Activated T-cell treated with anti-CD3 and anti-CD28 coated beads for 48 hours (primary cell): ENCODE data around the gene HPCAL1.

Source experiments
- DNase-seq: peaks from one replicate; pipeline ENCODE4 v3.0.0-alpha.2; 2020; ENCODE audit warnings: low read depth

HPCAL1 gene

DNA sequence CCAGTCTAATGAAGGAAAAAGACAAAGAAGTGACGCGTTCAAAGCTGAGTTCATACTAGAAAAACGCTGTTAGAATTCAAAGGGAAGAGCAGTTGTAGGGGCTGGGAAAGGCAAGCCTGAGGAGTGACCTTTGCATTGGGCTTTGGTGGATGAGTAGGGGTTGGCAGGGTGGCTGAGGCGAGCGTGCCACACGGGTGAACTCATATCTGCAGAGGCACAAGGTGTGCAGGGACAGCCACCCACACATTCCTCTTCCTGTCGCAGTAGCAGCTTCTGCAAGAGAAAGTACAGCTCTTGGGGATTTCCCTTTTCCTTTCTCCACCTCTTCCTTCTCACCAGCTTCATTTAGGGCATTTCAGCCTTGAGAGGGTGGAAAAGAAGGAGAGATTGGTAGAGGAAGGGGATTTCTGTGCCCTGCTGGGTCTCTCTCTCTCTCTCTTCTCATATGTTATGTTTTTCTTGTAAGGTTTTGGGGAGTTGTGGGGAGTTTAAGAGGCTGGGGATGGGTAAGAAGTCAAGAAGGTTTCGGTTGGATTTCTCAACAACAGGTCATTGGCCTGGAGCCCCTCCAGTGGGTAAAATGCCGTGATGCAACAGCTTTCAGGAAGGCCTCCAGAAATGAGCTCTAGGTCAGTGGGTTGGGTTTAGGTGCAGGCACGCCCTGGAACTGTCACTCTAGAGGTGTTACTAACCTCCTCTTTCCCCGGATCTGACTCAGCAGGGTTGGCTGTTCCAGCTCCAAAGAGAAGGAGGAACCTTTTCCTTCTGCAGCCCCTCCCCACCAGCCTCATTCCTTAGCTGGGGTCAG lies 105.3 kb downstream of the HPCAL1 start:
- peak; percentile 60 for DNase-seq

GRCh38 chr2:10408649-10409579 lies 106.2 kb downstream of the HPCAL1 start:
- peak; percentile 81 for DNase-seq

DNA sequence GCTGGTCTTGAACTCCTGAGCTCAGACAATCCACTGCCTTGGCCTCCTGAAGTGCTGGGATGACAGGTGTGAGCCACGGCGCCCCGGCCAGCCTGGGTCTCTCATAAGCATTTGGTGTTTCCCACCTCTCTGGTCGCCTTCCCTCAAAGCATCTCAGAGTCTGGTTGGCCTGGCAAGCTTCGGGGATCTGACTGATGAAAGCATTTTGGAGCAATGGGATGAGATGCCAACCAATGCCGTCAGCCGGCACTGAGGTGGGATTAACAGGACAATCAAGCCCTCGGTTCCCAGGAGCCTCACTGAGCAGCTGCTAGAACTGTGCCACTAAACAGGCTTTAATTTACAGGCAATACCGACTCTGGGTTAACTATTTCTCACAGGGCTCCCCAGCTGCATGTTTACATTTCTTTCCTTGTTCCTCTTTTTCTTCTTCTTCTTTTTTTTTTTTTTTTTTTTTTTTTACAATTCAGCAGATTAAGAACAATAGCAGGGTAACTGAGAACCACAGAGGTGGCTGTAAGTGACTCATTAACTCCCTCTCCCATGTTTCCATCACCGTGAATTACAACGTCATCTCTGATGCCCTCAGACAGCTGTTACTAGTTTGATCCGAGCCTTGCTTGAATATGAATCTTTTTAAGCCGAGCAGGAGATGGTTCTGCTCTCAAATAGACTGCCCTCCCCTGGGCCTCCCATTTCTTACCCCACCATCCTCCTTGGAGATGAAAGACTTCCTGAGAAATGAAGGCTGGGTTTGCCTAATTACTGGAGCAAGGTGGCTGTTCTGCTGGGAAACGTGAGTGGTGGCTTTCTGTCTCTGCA lies 107.5 kb downstream of the HPCAL1 start:
- DNase-seq, result no peak

- no peak for DNase-seq
Measured at GRCh38 chr2:10410823-10411437, 108.2 kb downstream of the HPCAL1 start.

DNA sequence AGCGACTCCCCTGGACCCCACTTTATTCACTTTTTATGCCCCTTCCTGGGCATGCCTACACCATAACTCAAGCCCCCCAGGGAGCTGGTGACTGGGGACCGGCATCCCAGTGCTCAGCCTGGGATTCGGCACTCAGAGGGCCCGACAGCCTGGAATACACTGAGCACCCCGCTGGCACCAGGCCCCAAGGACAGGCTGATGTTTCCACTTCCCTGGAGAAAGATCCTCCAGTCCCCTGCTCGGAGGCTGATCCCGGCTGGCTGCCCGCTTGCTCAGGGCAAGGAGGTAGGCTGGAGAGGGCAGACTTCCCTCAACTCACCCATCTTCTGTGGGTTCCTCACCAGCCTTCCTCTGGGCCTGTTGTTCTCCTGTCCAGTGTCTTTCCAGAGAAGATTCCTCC lies 108.9 kb downstream of the HPCAL1 start:
- DNase-seq, result no peak

GRCh38 chr2:10412380-10412779 lies 109.7 kb downstream of the HPCAL1 start:
- DNase-seq, result peak; percentile 36

- no peak for DNase-seq
Measured at GRCh38 chr2:10413503-10413902, 110.8 kb downstream of the HPCAL1 start.

DNA sequence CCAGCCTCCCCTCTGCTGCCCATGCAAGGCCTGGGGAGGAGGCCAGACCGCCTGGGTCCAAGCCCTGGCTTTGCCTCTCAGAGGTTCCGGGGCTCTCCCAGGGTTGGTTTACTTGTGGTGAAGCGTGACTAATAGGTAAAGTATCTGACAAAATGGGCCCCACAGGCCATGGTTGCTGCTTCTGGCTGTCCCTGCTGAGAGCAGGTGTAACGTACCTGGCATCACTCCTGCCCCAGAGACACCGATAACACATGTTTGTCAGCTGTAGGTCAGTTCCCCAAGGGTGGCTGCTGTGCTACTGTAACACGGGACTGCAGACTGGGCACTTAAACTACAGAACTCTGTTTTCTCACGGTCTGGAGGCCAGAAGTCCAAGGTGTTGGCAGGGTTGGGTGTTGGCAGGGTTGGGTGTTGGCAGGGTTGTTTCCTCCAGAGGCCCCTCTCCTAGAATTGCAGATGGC lies 111.3 kb downstream of the HPCAL1 start:
- DNase-seq, result no peak

GRCh38 chr2:10414591-10414990 lies 111.9 kb downstream of the HPCAL1 start:
- DNase-seq, result no peak

- no peak for DNase-seq
Measured at GRCh38 chr2:10415048-10415447, 112.3 kb downstream of the HPCAL1 start.

DNA sequence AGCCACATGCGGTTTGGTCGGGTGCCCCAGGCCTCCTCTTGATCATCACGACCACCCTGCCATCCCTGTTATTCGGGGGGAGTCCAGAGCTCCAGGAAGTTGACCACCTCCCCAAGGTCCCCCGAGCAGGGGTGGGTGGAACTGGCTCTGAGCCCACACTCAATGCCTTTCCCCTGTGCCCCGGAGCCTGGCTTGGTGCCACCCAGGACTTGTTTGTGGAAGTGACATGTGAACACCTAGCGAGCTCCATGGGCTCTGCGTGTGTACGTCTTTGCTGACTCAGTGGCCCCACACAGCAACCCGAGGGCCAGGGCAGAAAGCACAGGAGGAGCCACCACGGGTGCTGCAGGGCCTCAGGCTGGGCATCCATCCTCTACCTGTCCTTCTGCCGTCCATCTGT lies 112.9 kb downstream of the HPCAL1 start:
- no peak for DNase-seq

DNA sequence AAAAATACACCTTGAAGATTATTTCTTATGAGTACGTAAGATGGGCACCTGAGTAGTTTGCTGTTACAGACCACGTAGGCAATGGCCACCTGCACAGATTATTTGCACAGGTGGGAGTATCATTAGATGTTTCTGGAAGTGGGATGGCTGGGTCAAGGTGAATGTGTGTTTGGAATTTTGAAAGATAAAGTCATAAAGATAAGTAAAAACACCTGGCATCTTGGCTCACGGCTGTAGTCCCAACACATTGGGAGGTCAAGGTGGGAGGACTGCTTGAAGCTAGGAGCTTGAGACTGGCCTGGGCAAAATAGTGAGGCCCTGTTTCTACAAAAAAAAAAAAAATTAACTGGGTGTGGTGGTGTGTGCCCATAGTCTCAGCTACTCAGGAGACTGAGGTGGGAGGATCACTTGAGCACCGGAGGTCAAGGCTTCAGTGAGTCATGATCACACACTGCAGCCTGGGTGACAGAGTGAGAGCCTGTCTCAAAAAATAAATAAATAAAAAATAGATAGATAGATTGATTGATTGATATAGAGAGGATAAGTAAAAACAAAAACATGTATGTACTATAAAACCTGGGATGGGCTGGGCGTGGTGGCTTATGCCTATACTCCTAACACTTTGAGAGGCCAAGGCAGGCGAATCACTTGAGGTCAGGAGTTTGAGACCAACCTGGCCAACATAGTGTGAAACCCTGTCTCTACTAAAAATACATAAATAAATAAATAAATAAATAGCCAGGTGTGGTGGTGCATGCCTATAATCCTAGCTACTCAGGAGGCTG lies 115.0 kb downstream of the HPCAL1 start:
- DNase-seq, result no peak

GRCh38 chr2:10419553-10420257 lies 117.0 kb downstream of the HPCAL1 start:
- DNase-seq, result no peak

DNA sequence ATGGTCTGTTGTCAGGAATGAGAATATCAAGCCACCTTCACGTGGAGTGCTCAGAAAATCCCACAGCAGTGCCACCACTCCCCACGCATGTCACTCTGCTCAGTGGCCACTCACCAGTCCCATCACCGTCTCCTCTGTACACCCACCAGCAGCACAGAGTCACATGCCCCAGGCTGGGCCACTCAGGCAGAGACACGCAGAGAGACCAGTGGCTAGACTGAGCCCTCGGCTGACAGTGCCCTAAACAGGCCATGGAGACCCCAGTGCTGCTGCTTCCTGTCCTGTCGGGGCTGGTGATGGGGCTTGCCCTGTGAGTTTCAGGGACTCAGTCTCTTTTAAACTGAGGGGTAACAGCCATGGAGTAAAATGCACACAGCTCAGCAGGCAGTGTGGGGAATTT lies 119.5 kb downstream of the HPCAL1 start:
- no peak for DNase-seq

DNA sequence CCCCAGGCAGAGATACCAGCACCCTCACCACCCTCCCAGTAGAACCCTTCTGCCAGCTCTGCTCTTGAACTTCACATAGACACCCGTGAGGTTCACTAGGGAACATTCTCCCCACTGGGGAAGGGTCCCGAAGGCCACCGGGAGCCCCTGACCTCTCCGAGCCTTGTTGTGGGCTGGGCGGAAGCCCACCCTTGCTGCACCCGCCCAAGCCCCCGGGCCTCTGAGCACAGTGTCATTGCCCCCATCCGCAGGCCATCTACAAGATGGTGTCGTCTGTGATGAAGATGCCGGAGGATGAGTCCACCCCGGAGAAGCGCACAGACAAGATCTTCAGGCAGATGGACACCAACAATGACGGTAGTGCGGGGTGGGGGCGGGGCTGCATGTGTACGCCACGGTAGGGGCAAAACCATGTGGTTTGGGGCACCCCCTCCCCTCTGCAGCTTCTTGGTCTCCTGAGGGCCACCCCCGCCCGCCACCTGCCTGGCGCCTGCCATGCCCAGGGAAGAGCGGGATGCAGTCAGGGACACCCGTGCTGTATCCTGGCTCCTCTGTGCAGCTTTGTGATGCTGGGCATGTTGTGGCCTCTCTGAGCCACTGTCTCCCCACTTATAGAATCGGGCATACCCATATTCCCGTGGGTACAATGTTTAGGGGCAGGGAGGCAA lies 120.2 kb downstream of the HPCAL1 start:
- DNase-seq, result no peak

- DNase-seq, result no peak
Measured at GRCh38 chr2:10423400-10423774, 120.7 kb downstream of the HPCAL1 start.

- DNase-seq, result no peak
Measured at GRCh38 chr2:10424051-10424450, 121.3 kb downstream of the HPCAL1 start.

DNA sequence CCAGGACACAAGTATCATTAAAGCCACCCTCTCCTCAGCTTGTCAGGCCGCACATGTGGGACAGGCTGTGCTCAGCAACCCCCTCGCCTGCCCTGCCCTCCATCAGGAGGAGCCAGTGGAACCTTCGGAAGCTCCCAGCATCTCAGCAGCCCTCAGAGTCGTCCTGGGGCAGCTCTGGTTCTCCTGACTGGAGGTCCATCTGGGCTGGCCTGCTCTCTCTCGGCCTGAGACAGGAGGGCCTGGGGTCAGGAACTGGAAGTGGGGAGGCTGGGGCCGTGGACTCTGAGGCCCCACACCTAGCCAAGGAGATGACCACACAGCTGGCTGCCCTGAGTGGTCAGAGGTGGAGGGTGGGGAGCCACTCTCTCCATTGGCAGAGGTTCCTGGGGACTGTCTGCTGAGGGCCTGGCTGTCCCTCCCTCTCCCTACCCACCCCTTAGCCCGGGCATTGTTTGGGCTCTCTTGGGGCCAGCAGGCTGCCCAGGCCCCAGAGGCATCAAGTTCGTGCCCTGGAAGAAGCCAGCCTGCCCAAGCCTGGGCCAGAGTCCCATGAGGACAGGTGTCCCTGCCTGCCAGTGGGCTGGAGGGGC lies 122.3 kb downstream of the HPCAL1 start:
- DNase-seq, result no peak

GRCh38 chr2:10425699-10426098 lies 123.0 kb downstream of the HPCAL1 start:
- no peak for DNase-seq
